Measurements from ENCODE around the gene LMAN2. TPM values are rescaled to one million over a fixed set of nuclear protein-coding genes. Genes with fewer than 3 reads are reported as not detected.

LMAN2 gene
- total RNA-seq, 1 experiment from 2014 or later, result 128 TPM

GRCh38 chr5:177359860-177360259 lies 8.4 kb upstream of the LMAN2 start:
- H3K9me3 ChIP-seq (ENCODE audit: control insufficient read depth in 1 of 2, insufficient read depth in 1 of 2, low read depth in 1 of 2, low read length in 2 of 2), result peaks cover 0 to 4% of the 10 kb centered on the region in 2 experiments; a peak in 1 of 4 replicates
- H4K20me1 ChIP-seq (ENCODE audit: insufficient read depth), result no peaks in the 10 kb centered on the region
- no peaks in the 10 kb centered on the region for H3K36me3 ChIP-seq (ENCODE audit: control insufficient read depth in 1 of 2, insufficient read depth in 2 of 2, low read length in 2 of 2)
- DNase-seq (ENCODE audit: low read depth, low spot score), result no peak
- H3K4me3 ChIP-seq (replicated peaks in 1 of 2; ENCODE audit: low read depth in 1 of 2, low read length in 2 of 2), result no peak overlapping the region
- H2AFZ ChIP-seq (ENCODE audit: low read depth, low read length, poor library complexity, severe bottlenecking), result no peak overlapping the region
- H3K27me3 ChIP-seq (ENCODE audit: insufficient read depth, low read length), result no peaks in the 10 kb centered on the region
- POLR2A ChIA-PET, result interaction anchor here (0.9 kb wide), 1 partner anchor 8 kb away, joined by 3 read pairs; the partner anchor contains the start of gene LMAN2
- no peak for TF ChIP-seq ZNF274 (IDR thresholded peaks at IDR 0.05; ENCODE audit: low read depth, low read length)
- no peak overlapping the region for H3K27ac ChIP-seq (ENCODE audit: low read depth, low read length)
- no peak overlapping the region for H3K4me2 ChIP-seq (ENCODE audit: low read length)
- CTCF ChIA-PET, result no interaction called here
- H3K4me1 ChIP-seq (ENCODE audit: control insufficient read depth in 1 of 2, insufficient read depth in 2 of 2, low read length in 2 of 2), result peaks cover 7 to 24% of the 10 kb centered on the region in 2 experiments; a peak in 3 of 4 replicates
- H3K79me2 ChIP-seq (ENCODE audit: insufficient read depth, low read length), result no peaks in the 10 kb centered on the region
- no TSS peak for BruUV-seq (replicated peaks)
- intact Hi-C loops (cut with micrococcal nuclease), result no loop called here
- no peak for ATAC-seq
- RAD21 ChIA-PET (ENCODE audit: low non-redundant PET in 1 of 2, low total read pairs in 2 of 2, uncharacterized antibody in 2 of 2, unreplicated experiment in 2 of 2), result no interaction called here
- H3K9ac ChIP-seq (ENCODE audit: low read length), result no peak overlapping the region
- no peaks in the 10 kb centered on the region for H3K9me2 ChIP-seq (ENCODE audit: insufficient read depth)

- Histone ChIP-seq H3K79me2 (ENCODE audit: insufficient read depth, low read length) (no peaks in the 10 kb centered on the region), H3K27me3 (ENCODE audit: insufficient read depth, low read length) (no peaks in the 10 kb centered on the region), H3K9me2 (ENCODE audit: insufficient read depth) (no peaks in the 10 kb centered on the region), H3K9ac (ENCODE audit: low read length) (no peak overlapping the region), H2AFZ (ENCODE audit: low read depth, low read length, poor library complexity, severe bottlenecking) (no peak overlapping the region), H3K9me3 (ENCODE audit: control insufficient read depth in 1 of 2, insufficient read depth in 1 of 2, low read depth in 1 of 2, low read length in 2 of 2) (peaks cover 0 to 4% of the 10 kb centered on the region in 2 experiments; a peak in 1 of 4 replicates), H3K4me2 (ENCODE audit: low read length) (no peak overlapping the region), H4K20me1 (ENCODE audit: insufficient read depth) (no peaks in the 10 kb centered on the region), H3K27ac (ENCODE audit: low read depth, low read length) (no peak overlapping the region), H3K4me3 (replicated peaks in 1 of 2; ENCODE audit: low read depth in 1 of 2, low read length in 2 of 2) (no peak overlapping the region), H3K4me1 (ENCODE audit: control insufficient read depth in 1 of 2, insufficient read depth in 2 of 2, low read length in 2 of 2) (peaks cover 7 to 24% of the 10 kb centered on the region in 2 experiments; a peak in 3 of 4 replicates), H3K36me3 (ENCODE audit: control insufficient read depth in 1 of 2, insufficient read depth in 2 of 2, low read length in 2 of 2) (no peaks in the 10 kb centered on the region)
- ATAC-seq, result no peak
- intact Hi-C loops (cut with micrococcal nuclease), result no loop called here
- TF ChIP-seq EZH2 (IDR thresholded peaks at IDR 0.05) (no peak), ZNF274 (IDR thresholded peaks at IDR 0.05; ENCODE audit: low read depth, low read length) (no peak), CTCF (IDR thresholded peaks at IDR 0.05 in 2 of 3, conservative IDR thresholded peaks at IDR 0.05 in 1 of 3; ENCODE audit: borderline replicate concordance in 1 of 3, insufficient read depth in 1 of 3, low read depth in 2 of 3, low read length in 2 of 3) (no peak), FOSL1 (IDR thresholded peaks at IDR 0.05; ENCODE audit: low read depth) (no peak), RAD21 (IDR thresholded peaks at IDR 0.05; ENCODE audit: low read depth) (no peak), SP1 (IDR thresholded peaks at IDR 0.05; ENCODE audit: low read depth) (no peak), MAX (IDR thresholded peaks at IDR 0.05) (no peak), CBX3 (IDR thresholded peaks at IDR 0.05; ENCODE audit: low read depth) (no peak), CEBPB (IDR thresholded peaks at IDR 0.05; ENCODE audit: low read depth) (no peak), ELF1 (IDR thresholded peaks at IDR 0.05; ENCODE audit: borderline replicate concordance, low read depth) (no peak), ATF3 (IDR thresholded peaks at IDR 0.05) (no peak)
- TF ChIP-seq, protein P1, sequence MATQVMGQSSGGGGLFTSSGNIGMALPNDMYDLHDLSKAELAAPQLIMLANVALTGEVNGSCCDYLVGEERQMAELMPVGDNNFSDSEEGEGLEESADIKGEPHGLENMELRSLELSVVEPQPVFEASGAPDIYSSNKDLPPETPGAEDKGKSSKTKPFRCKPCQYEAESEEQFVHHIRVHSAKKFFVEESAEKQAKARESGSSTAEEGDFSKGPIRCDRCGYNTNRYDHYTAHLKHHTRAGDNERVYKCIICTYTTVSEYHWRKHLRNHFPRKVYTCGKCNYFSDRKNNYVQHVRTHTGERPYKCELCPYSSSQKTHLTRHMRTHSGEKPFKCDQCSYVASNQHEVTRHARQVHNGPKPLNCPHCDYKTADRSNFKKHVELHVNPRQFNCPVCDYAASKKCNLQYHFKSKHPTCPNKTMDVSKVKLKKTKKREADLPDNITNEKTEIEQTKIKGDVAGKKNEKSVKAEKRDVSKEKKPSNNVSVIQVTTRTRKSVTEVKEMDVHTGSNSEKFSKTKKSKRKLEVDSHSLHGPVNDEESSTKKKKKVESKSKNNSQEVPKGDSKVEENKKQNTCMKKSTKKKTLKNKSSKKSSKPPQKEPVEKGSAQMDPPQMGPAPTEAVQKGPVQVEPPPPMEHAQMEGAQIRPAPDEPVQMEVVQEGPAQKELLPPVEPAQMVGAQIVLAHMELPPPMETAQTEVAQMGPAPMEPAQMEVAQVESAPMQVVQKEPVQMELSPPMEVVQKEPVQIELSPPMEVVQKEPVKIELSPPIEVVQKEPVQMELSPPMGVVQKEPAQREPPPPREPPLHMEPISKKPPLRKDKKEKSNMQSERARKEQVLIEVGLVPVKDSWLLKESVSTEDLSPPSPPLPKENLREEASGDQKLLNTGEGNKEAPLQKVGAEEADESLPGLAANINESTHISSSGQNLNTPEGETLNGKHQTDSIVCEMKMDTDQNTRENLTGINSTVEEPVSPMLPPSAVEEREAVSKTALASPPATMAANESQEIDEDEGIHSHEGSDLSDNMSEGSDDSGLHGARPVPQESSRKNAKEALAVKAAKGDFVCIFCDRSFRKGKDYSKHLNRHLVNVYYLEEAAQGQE (IDR thresholded peaks at IDR 0.05; ENCODE audit: low read depth), result no peak
- DNase-seq (ENCODE audit: low read depth, low spot score), result no peak
- ChIA-PET RAD21 (ENCODE audit: low non-redundant PET in 1 of 2, low total read pairs in 2 of 2, uncharacterized antibody in 2 of 2, unreplicated experiment in 2 of 2) (no interaction called here), POLR2A (no interaction called here), CTCF (interaction anchor here (2.0 kb wide), 1 partner anchor 11 kb away, joined by 5 read pairs; no protein-coding TSS in a partner anchor)
- no TSS peak for BruUV-seq (replicated peaks)
These were observed 8.0 kb upstream of the LMAN2 start for GRCh38 chr5:177359451-177359851.
